Measurements from ENCODE around the gene ATP12A.

ATP12A gene

DNA sequence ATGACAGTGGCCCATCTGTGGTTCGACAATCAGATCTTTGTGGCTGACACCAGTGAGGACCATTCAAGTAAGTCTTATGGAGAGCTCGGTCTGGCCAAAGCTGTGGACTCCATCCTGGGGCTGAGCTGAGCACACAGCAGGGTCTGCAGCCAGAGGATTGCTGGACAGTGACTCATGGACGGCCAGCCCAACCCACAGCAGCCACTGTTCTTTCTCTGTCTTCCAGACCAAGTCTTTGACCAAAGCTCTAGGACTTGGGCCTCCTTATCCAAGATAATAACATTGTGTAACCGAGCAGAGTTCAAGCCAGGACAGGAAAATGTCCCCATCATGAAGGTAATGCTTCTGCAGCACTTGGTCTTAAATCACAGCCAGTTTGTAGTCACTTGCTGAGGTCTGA is 12.4 kb downstream of the ATP12A start:
- no peak for DNase-seq
- no peak overlapping the region for H3K27ac Mint-ChIP-seq
- H3K36me3 Mint-ChIP-seq (ENCODE audit: low read depth), result no peaks in the 10 kb centered on the region
- no peaks in the 10 kb centered on the region for H3K9me3 Mint-ChIP-seq
- TF ChIP-seq, protein P1, sequence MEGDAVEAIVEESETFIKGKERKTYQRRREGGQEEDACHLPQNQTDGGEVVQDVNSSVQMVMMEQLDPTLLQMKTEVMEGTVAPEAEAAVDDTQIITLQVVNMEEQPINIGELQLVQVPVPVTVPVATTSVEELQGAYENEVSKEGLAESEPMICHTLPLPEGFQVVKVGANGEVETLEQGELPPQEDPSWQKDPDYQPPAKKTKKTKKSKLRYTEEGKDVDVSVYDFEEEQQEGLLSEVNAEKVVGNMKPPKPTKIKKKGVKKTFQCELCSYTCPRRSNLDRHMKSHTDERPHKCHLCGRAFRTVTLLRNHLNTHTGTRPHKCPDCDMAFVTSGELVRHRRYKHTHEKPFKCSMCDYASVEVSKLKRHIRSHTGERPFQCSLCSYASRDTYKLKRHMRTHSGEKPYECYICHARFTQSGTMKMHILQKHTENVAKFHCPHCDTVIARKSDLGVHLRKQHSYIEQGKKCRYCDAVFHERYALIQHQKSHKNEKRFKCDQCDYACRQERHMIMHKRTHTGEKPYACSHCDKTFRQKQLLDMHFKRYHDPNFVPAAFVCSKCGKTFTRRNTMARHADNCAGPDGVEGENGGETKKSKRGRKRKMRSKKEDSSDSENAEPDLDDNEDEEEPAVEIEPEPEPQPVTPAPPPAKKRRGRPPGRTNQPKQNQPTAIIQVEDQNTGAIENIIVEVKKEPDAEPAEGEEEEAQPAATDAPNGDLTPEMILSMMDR (IDR thresholded peaks at IDR 0.05), result no peak
- H3K4me3 Mint-ChIP-seq, result no peak overlapping the region
- peaks cover 18% of the 10 kb centered on the region for H3K4me1 Mint-ChIP-seq
- H3K27me3 Mint-ChIP-seq (ENCODE audit: low read depth, poor library complexity), result peaks cover 29% of the 10 kb centered on the region

DNA sequence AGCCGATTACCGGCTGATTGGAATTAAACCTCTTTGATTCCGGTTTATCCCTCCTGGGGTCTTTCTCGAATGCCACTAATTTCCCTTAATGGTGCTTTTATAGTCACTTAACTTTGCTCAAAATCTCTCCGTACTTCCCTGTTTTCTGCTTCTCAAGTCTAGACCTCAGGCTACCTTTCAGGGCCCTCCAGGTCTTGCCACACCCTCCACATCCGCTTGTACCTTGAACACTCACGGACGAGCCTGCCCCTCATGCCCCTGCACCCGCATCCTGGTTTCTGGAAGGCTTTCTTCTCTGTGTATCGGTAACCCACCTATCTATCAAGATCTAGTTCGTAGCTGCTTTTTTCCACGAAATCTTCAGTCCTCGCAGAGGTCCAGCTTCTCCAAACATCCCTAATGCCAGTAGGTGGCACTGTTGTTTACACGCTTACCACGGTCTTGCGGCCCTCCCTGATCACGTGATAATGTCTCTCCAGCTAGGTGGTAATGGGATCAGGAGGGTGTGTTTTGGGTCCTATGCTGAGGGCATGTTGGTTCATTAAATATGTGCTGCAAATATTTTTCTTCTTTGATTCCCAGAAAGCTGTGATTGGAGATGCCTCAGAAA is 13.8 kb downstream of the ATP12A start:
- H3K4me3 Mint-ChIP-seq, result peak overlapping the region; percentile 66
- peak; percentile 61 for DNase-seq
- peaks cover 27% of the 10 kb centered on the region for H3K27me3 Mint-ChIP-seq (ENCODE audit: low read depth, poor library complexity)
- peaks cover 5% of the 10 kb centered on the region for H3K4me1 Mint-ChIP-seq
- no peaks in the 10 kb centered on the region for H3K9me3 Mint-ChIP-seq
- H3K27ac Mint-ChIP-seq, result no peak overlapping the region
- H3K36me3 Mint-ChIP-seq (ENCODE audit: low read depth), result no peaks in the 10 kb centered on the region
- TF ChIP-seq, protein P1 (IDR thresholded peaks at IDR 0.05), result peak; percentile 72

DNA sequence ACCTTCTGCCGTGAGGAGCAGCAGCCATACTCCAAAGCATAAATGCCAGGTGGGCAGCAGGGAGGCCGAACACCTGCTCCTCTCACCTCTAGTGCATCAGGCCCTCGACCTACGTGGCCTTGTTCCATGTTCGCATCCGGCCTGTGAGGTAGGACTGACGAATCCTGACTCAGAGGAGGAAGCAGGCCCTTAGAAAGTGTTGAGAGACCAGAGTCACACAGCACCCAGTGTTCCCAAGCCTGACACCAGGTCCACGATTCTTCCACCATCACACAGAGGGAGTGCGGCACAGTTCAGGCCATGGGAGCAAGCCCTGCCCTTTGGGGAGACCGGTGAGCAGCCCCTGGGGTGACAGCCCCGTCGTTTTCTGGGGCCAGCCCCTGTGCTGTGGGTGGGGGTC is 14.7 kb downstream of the ATP12A start:
- Mint-ChIP-seq H3K9me3 (no peaks in the 10 kb centered on the region), H3K27me3 (ENCODE audit: low read depth, poor library complexity) (peaks cover 30% of the 10 kb centered on the region), H3K27ac (no peak overlapping the region), H3K4me1 (peaks cover 5% of the 10 kb centered on the region), H3K36me3 (ENCODE audit: low read depth) (no peaks in the 10 kb centered on the region), H3K4me3 (no peak overlapping the region)
- TF ChIP-seq, protein P1 (IDR thresholded peaks at IDR 0.05), result no peak
- no peak for DNase-seq

DNA sequence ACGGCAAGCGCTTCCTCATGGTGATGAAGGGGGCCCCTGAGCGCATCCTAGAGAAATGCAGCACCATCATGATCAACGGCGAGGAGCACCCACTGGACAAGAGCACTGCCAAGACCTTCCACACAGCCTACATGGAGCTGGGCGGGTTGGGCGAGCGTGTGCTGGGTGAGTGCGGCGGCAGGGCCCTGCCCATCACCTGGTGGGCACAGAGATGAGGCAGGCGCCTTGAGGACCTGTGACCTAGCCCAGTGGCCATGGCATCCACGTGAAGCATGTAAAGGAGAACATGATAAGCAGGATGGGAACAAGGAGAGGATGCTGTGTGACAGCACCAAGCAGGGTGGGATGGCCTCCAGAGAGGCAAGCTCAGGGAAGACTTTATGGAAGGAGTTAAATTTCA is 18.5 kb downstream of the ATP12A start:
- Mint-ChIP-seq H3K4me3 (no peak overlapping the region), H3K9me3 (no peaks in the 10 kb centered on the region)
- TF ChIP-seq, protein P1 (IDR thresholded peaks at IDR 0.05), result no peak

DNA sequence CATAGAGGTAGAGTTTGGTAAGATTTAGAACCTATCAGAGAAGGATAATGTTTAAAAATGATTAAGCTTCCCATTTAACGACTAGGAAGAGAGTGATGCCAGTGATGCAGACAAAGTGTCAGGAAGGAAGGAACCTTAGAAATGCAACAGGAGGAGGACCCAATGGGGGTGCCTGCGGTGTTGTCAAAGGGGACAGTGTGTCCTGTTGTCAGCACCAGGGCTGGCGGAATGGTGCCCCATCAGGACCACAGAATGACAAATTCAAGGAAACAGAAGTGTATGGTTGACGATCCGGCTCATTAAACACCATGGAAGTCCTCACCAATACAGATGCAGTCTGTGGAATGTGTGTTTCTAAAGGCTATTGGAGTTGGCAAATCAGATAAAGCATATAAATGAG is 19.3 kb downstream of the ATP12A start:
- Mint-ChIP-seq H3K36me3 (ENCODE audit: low read depth) (no peaks in the 10 kb centered on the region), H3K9me3 (no peaks in the 10 kb centered on the region), H3K4me1 (no peaks in the 10 kb centered on the region), H3K27ac (no peak overlapping the region), H3K4me3 (no peak overlapping the region), H3K27me3 (ENCODE audit: low read depth, poor library complexity) (peaks cover 16% of the 10 kb centered on the region)
- TF ChIP-seq, protein P1 (IDR thresholded peaks at IDR 0.05), result no peak
- DNase-seq, result no peak

More for the DNA sequence above, 18.5 kb downstream of the ATP12A start:
- peaks cover 5% of the 10 kb centered on the region for H3K4me1 Mint-ChIP-seq
- no peak overlapping the region for H3K27ac Mint-ChIP-seq
- H3K27me3 Mint-ChIP-seq (ENCODE audit: low read depth, poor library complexity), result peaks cover 19% of the 10 kb centered on the region
- DNase-seq, result no peak
- H3K36me3 Mint-ChIP-seq (ENCODE audit: low read depth), result no peaks in the 10 kb centered on the region

DNA sequence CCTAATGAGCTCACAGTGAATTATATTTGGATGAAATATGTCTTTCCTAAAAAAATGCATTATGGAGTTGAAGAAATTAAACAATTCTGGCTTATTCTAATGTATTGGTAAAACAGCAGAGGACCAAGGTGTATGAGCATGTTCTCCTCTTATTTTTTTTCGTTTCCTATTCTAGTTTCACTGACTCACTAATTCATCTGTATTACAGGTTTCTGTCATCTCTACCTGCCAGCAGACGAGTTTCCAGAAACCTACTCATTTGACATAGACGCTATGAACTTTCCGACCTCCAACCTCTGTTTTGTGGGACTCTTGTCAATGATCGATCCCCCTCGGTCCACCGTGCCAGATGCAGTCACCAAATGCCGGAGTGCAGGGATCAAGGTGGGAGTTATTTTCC is 20.3 kb downstream of the ATP12A start:
- Mint-ChIP-seq H3K9me3 (no peaks in the 10 kb centered on the region), H3K36me3 (ENCODE audit: low read depth) (no peaks in the 10 kb centered on the region), H3K4me1 (no peaks in the 10 kb centered on the region), H3K4me3 (no peak overlapping the region), H3K27ac (no peak overlapping the region), H3K27me3 (ENCODE audit: low read depth, poor library complexity) (peaks cover 16% of the 10 kb centered on the region)
- TF ChIP-seq, protein P1 (IDR thresholded peaks at IDR 0.05), result no peak
- no peak for DNase-seq
